Measurements from ENCODE around the gene EIF2AK2.

The EIF2AK2 gene

GRCh38 chr2:37168217-37168981 lies 11.6 kb upstream of the EIF2AK2 start:
- peak; percentile 22 for DNase-seq

- DNase-seq, result no peak
These were observed 10.9 kb upstream of the EIF2AK2 start for GRCh38 chr2:37167636-37168180.

- DNase-seq, result no peak
These were observed 8.0 kb upstream of the EIF2AK2 start for GRCh38 chr2:37164757-37165156.

- DNase-seq, result peak; percentile 51
These were observed 516 bp downstream of the EIF2AK2 start for GRCh38 chr2:37156071-37156856.

GRCh38 chr2:37154785-37155184 lies 2.0 kb downstream of the EIF2AK2 start:
- no peak for DNase-seq

- no peak for DNase-seq
These were observed 3.6 kb downstream of the EIF2AK2 start for GRCh38 chr2:37153224-37153623.

GRCh38 chr2:37149626-37150322 lies 7.0 kb downstream of the EIF2AK2 start:
- no peak for DNase-seq

GRCh38 chr2:37148325-37148724 lies 8.5 kb downstream of the EIF2AK2 start:
- DNase-seq, result no peak

GRCh38 chr2:37146062-37146461 lies 10.7 kb downstream of the EIF2AK2 start:
- no peak for DNase-seq

- no peak for DNase-seq
These were observed 12.8 kb downstream of the EIF2AK2 start for GRCh38 chr2:37143974-37144373.

GRCh38 chr2:37142546-37142945 lies 14.2 kb downstream of the EIF2AK2 start:
- no peak for DNase-seq

GRCh38 chr2:37132914-37133313 lies 23.9 kb downstream of the EIF2AK2 start:
- no peak for DNase-seq

- no peak for DNase-seq
These were observed 31.4 kb downstream of the EIF2AK2 start for GRCh38 chr2:37125416-37125815.

GRCh38 chr2:37119157-37119556 lies 37.6 kb downstream of the EIF2AK2 start:
- DNase-seq, result no peak

GRCh38 chr2:37117566-37117965 lies 39.2 kb downstream of the EIF2AK2 start:
- DNase-seq, result no peak

- DNase-seq, result no peak
These were observed 44.8 kb downstream of the EIF2AK2 start for GRCh38 chr2:37111958-37112357.

- DNase-seq, result no peak
These were observed 46.2 kb downstream of the EIF2AK2 start for GRCh38 chr2:37110306-37111212.

GRCh38 chr2:37109523-37109922 lies 47.3 kb downstream of the EIF2AK2 start:
- DNase-seq, result no peak

GRCh38 chr2:37105150-37105549 lies 51.6 kb downstream of the EIF2AK2 start:
- DNase-seq, result no peak

- no peak for DNase-seq
These were observed 52.6 kb downstream of the EIF2AK2 start for GRCh38 chr2:37104178-37104577.

GRCh38 chr2:37102588-37102987 lies 54.2 kb downstream of the EIF2AK2 start:
- DNase-seq, result no peak

GRCh38 chr2:37100054-37100453 lies 56.7 kb downstream of the EIF2AK2 start:
- DNase-seq, result no peak
